NB4 (cell line): ENCODE data around the gene BUD31.

Source experiments
- POLR2A ChIP-seq: IDR thresholded peaks from 2 replicates; pipeline ENCODE4 v1.6.1; 2011; ENCODE audit warnings: mild to moderate bottlenecking; ENCODE audit not compliant: insufficient read length; ENCODE audit errors: extremely low read depth
- TF ChIP-seq, protein P1 (sequence below): IDR thresholded peaks from one replicate; pipeline ENCODE4 v1.5.1; 2012; ENCODE audit warnings: low read depth, low read length
- TF ChIP-seq, protein P2 (sequence below): IDR thresholded peaks from 2 replicates; pipeline ENCODE4 v1.6.1; 2011; ENCODE audit warnings: low read depth, low read length

DNA sequence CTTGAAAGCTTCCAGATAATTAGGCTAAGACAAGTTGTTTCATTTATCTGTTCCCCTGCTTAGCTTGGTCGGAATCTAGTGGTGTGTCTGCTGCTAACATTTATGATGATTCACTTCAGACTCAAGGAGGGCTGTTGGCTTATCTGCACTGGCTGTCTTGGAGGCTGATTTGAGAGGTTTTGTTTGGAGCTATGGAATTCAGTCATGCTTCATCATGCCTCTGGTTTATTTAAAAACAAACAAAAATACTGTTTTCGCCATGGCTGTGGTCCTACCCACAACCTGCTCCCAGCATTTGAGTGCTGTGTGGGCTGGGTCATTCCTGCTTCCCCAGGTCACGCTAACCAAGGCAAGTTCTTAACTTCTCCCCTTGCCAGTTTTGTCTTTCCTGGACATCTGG lies 46.0 kb upstream of the BUD31 start:
- TF ChIP-seq, protein P1, sequence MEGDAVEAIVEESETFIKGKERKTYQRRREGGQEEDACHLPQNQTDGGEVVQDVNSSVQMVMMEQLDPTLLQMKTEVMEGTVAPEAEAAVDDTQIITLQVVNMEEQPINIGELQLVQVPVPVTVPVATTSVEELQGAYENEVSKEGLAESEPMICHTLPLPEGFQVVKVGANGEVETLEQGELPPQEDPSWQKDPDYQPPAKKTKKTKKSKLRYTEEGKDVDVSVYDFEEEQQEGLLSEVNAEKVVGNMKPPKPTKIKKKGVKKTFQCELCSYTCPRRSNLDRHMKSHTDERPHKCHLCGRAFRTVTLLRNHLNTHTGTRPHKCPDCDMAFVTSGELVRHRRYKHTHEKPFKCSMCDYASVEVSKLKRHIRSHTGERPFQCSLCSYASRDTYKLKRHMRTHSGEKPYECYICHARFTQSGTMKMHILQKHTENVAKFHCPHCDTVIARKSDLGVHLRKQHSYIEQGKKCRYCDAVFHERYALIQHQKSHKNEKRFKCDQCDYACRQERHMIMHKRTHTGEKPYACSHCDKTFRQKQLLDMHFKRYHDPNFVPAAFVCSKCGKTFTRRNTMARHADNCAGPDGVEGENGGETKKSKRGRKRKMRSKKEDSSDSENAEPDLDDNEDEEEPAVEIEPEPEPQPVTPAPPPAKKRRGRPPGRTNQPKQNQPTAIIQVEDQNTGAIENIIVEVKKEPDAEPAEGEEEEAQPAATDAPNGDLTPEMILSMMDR: no peak
- TF ChIP-seq, protein P2, sequence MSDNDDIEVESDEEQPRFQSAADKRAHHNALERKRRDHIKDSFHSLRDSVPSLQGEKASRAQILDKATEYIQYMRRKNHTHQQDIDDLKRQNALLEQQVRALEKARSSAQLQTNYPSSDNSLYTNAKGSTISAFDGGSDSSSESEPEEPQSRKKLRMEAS: no peak
- no peak for TF ChIP-seq POLR2A
